Aorta (tissue), 5 donors: Measurements from ENCODE around the gene DNPH1. TPM values are rescaled to one million over a fixed set of nuclear protein-coding genes. Genes with fewer than 3 reads are reported as not detected.
A peak's percentile ranks its signal among the peaks of the same experiment; 100 is the strongest.

Source experiments
- ATAC-seq: fragments of 200-7000 bp; cut with Tn5 transposase; one replicate; pipeline ENCODE4 v1.9.1; 2022; ENCODE audit warnings: moderate library complexity; ENCODE audit not compliant: low FRiP score
- DNase-seq, 2 donors: peaks; one replicate each; pipeline ENCODE4 v3.0.0-alpha.2; 2020
- H3K27ac ChIP-seq, 2 donors: one replicate each; pipeline ENCODE4 v1.5.1; 2013; ENCODE audit warnings: low read length in 2 of 2, mild to moderate bottlenecking in 2 of 2, moderate library complexity in 2 of 2, control low read depth in 1 of 2, inconsistent platforms in 1 of 2, low read depth in 1 of 2
- H3K27me3 ChIP-seq, 2 donors: one replicate each; pipeline ENCODE4 v1.6.1; 2013; ENCODE audit warnings: control low read depth in 1 of 2, low read length in 1 of 2, mild to moderate bottlenecking in 1 of 2, moderate library complexity in 1 of 2; ENCODE audit not compliant: insufficient read depth in 2 of 2, control insufficient read depth in 1 of 2
- H3K36me3 ChIP-seq, 2 donors: one replicate each; pipeline ENCODE4 v1.6.1; 2013; ENCODE audit warnings: control low read depth in 1 of 2, low read length in 1 of 2, mild to moderate bottlenecking in 1 of 2; ENCODE audit not compliant: insufficient read depth in 2 of 2, control insufficient read depth in 1 of 2
- H3K4me1 ChIP-seq, 2 donors: one replicate each; pipeline ENCODE4 v1.6.1; 2013; ENCODE audit warnings: low read length in 2 of 2, control low read depth in 1 of 2, mild to moderate bottlenecking in 1 of 2, moderate library complexity in 1 of 2; ENCODE audit not compliant: insufficient read depth in 2 of 2, control insufficient read depth in 1 of 2
- H3K4me3 ChIP-seq, 2 donors: one replicate each; pipeline ENCODE4 v1.5.1; 2013; ENCODE audit warnings: low read length in 2 of 2, control low read depth in 1 of 2, mild to moderate bottlenecking in 1 of 2
- H3K9me3 ChIP-seq: one replicate; pipeline ENCODE4 v1.6.1; 2013; ENCODE audit warnings: mild to moderate bottlenecking, low read length; ENCODE audit not compliant: control insufficient read depth
- WGBS, 2 donors: extraction: QIAGEN DNeasy Blood & Tissue Kit; methylation state at CpG; one replicate each; pipeline ENCODE4 v1.1.7; 2013; 5-methylcytosine and 5-hydroxymethylcytosine counted together
- intact Hi-C, 2 donors: fragments of 100-400 bp; cut with DNase I; formaldehyde crosslinking; loops; one replicate each; pipeline versions ENCODE4 v1.14.2 to v1.15.0; 2022
- polyA plus RNA-seq, 2 donors: library from polyadenylated mRNA; stranded (reverse); fragments of 200-250 nt; gene quantifications; one replicate each; pipeline ENCODE4 v1.2.3, GENCODE V29; 2013
- total RNA-seq, 2 donors: library from RNA; stranded (reverse); fragmentation: NEBNext Ultra II Directional; extraction: Animal tissue kit (Norgen Biotek cat#: 25700); gene quantifications; one replicate each; pipeline ENCODE4 v1.2.1, GENCODE V29; 2021
- donor health status: healthy with polysubstance abuse.
- donor health status: Bipolar disorder and iron deficiency.
- donor health status: DM: no; HTN: no; CAD: no.
- donor health status: DM: no; HTN: no; CAD: no.
- donor health status: DM: yes; HTN: yes; CAD: no.

Gene DNPH1
- total and polyA plus RNA-seq, 4 donors: 10.2 to 87.4 (median 27.4) TPM

- H3K9me3 ChIP-seq: no peaks in the 10 kb centered on the region
- H3K27me3 ChIP-seq: no peaks in the 10 kb centered on the region
- intact Hi-C loops: no loop called here
- DNase-seq: no peak
- H3K27ac ChIP-seq: no peak overlapping the region
- no peak for ATAC-seq
- whole genome bisulfite sequencing, 2 donors: 92 to 93% methylated on average over 6 of the region's 6 CpGs
- H3K36me3 ChIP-seq: no peaks in the 10 kb centered on the region
- H3K4me3 ChIP-seq: no peak overlapping the region
- no peaks in the 10 kb centered on the region for H3K4me1 ChIP-seq
Observed at GRCh38 chr6:43265564-43265963, 36.3 kb upstream of the DNPH1 start.

GRCh38 chr6:43264599-43265145, 35.4 kb upstream of the DNPH1 start:
- ATAC-seq: no peak
- Histone ChIP-seq H3K9me3 (no peaks in the 10 kb centered on the region), H3K36me3 (no peaks in the 10 kb centered on the region), H3K4me1 (no peaks in the 10 kb centered on the region), H3K4me3 (no peak overlapping the region), H3K27me3 (no peaks in the 10 kb centered on the region), H3K27ac (no peak overlapping the region)
- intact Hi-C loops: loop anchor here in 1 of 2 donors (5.0 kb wide), 1 partner anchor 68 kb away; no protein-coding TSS in a partner anchor
- no peak for DNase-seq
- 90 to 91% methylated on average over 5 of the region's 5 CpGs for WGBS, 2 donors

- no peaks in the 10 kb centered on the region for H3K36me3 ChIP-seq
- no peak overlapping the region for H3K27ac ChIP-seq
- H3K4me3 ChIP-seq: no peak overlapping the region
- H3K4me1 ChIP-seq: no peaks in the 10 kb centered on the region
- intact Hi-C loops: loop anchor here in 1 of 2 donors (5.0 kb wide), 1 partner anchor 69 kb away; no protein-coding TSS in a partner anchor
- ATAC-seq (peak; percentile 78), DNase-seq (peak; percentile 85 to 88)
- no peaks in the 10 kb centered on the region for H3K27me3 ChIP-seq
- 55 to 57% methylated on average over 12 of the region's 12 CpGs for WGBS, 2 donors
- H3K9me3 ChIP-seq: no peaks in the 10 kb centered on the region
Observed at GRCh38 chr6:43263314-43264178, 34.3 kb upstream of the DNPH1 start.

GRCh38 chr6:43262780-43263313, 33.6 kb upstream of the DNPH1 start:
- WGBS, 2 donors: 90 to 91% methylated on average over 33 to 39 of the region's 39 CpGs
- Histone ChIP-seq H3K9me3 (no peaks in the 10 kb centered on the region), H3K36me3 (no peaks in the 10 kb centered on the region), H3K4me3 (no peak overlapping the region), H3K4me1 (no peaks in the 10 kb centered on the region), H3K27ac (no peak overlapping the region), H3K27me3 (no peaks in the 10 kb centered on the region)
- intact Hi-C loops: loop anchor here in 1 of 2 donors (5.0 kb wide), 1 partner anchor 69 kb away; no protein-coding TSS in a partner anchor
- DNase-seq: no peak
- no peak for ATAC-seq

- H3K4me1 ChIP-seq: no peaks in the 10 kb centered on the region
- H3K27ac ChIP-seq: no peak overlapping the region
- no peaks in the 10 kb centered on the region for H3K27me3 ChIP-seq
- no peak for ATAC-seq
- H3K36me3 ChIP-seq: no peaks in the 10 kb centered on the region
- WGBS, 2 donors: 88 to 91% methylated on average over 14 of the region's 14 CpGs
- H3K9me3 ChIP-seq: no peaks in the 10 kb centered on the region
- intact Hi-C loops: loop anchor here in 1 of 2 donors (5.0 kb wide), 1 partner anchor 70 kb away; no protein-coding TSS in a partner anchor
- no peak overlapping the region for H3K4me3 ChIP-seq
- DNase-seq: no peak
Observed at GRCh38 chr6:43262000-43262779, 32.9 kb upstream of the DNPH1 start.

- WGBS, 2 donors: 80 to 85% methylated on average over 5 of the region's 5 CpGs
Observed at GRCh38 chr6:43261198-43261597, 31.9 kb upstream of the DNPH1 start.

GRCh38 chr6:43260791-43261190, 31.5 kb upstream of the DNPH1 start:
- Histone ChIP-seq H3K9me3 (no peaks in the 10 kb centered on the region), H3K4me3 (no peak overlapping the region), H3K27me3 (no peaks in the 10 kb centered on the region), H3K36me3 (no peaks in the 10 kb centered on the region), H3K4me1 (no peaks in the 10 kb centered on the region), H3K27ac (no peak overlapping the region)
- 67 to 80% methylated on average over 4 of the region's 4 CpGs for WGBS, 2 donors
- DNase-seq (no peak), ATAC-seq (no peak)
- intact Hi-C loops: loop anchor here in 1 of 2 donors (5.0 kb wide), 1 partner anchor 72 kb away; no protein-coding TSS in a partner anchor

More at GRCh38 chr6:43261198-43261597, 31.9 kb upstream of the DNPH1 start:
- intact Hi-C loops: loop anchor here in 1 of 2 donors (5.0 kb wide), 1 partner anchor 71 kb away; no protein-coding TSS in a partner anchor
- ATAC-seq (no peak), DNase-seq (no peak)
- no peak overlapping the region for H3K27ac ChIP-seq
- no peaks in the 10 kb centered on the region for H3K9me3 ChIP-seq
- no peaks in the 10 kb centered on the region for H3K27me3 ChIP-seq
- H3K4me1 ChIP-seq: no peaks in the 10 kb centered on the region
- H3K4me3 ChIP-seq: no peak overlapping the region
- H3K36me3 ChIP-seq: no peaks in the 10 kb centered on the region
